NCI-H460 (cell line): ENCODE data around the gene ULBP3. TPM values are rescaled to one million over a fixed set of nuclear protein-coding genes. Genes with fewer than 3 reads are reported as not detected.
"Not testable (repeated sequence)": the region's sequence is repeated elsewhere in the genome, so short reads cannot be mapped to it uniquely, and the experiment has no call there.

Experiments used
- DNase-seq: peaks from one replicate; pipeline ENCODE4 v3.0.0-alpha.2; 2016; ENCODE audit warnings: low read depth; ENCODE audit errors: extremely low read depth
- total RNA-seq: library from RNA; depleted of rRNA; stranded (reverse); fragments of >200 nt; shearing (Covaris generic); gene quantifications from 2 replicates; pipeline ENCODE4 v1.2.3, GENCODE V29; 2014

Gene ULBP3
- total RNA-seq, 1 experiment from 2014 or later, result 6.5 TPM

- no peak for DNase-seq
These were observed 25.2 kb downstream of the ULBP3 start for GRCh38 chr6:150043501-150044412.

- no peak for DNase-seq
These were observed 25.8 kb downstream of the ULBP3 start for GRCh38 chr6:150043096-150043495.

- DNase-seq, result no peak
These were observed 30.5 kb downstream of the ULBP3 start for GRCh38 chr6:150038202-150039062.

- DNase-seq, result no peak
These were observed 31.3 kb downstream of the ULBP3 start for GRCh38 chr6:150037526-150038201.

- DNase-seq, result no peak
These were observed 32.8 kb downstream of the ULBP3 start for GRCh38 chr6:150036081-150036480.

- no peak for DNase-seq
These were observed 35.6 kb downstream of the ULBP3 start for GRCh38 chr6:150033207-150033771.

- no peak for DNase-seq
These were observed 36.3 kb downstream of the ULBP3 start for GRCh38 chr6:150032598-150032997.

GRCh38 chr6:150030611-150031010, 38.3 kb downstream of the ULBP3 start:
- DNase-seq, result no peak

GRCh38 chr6:150029749-150030148, 39.2 kb downstream of the ULBP3 start:
- no peak for DNase-seq

- no peak for DNase-seq
These were observed 39.6 kb downstream of the ULBP3 start for GRCh38 chr6:150029276-150029675.

GRCh38 chr6:150028799-150029198, 40.1 kb downstream of the ULBP3 start:
- DNase-seq, result no peak

- no peak for DNase-seq
These were observed 40.9 kb downstream of the ULBP3 start for GRCh38 chr6:150027806-150028565.

GRCh38 chr6:150026976-150027805, 41.7 kb downstream of the ULBP3 start:
- DNase-seq, result no peak

- no peak for DNase-seq
These were observed 43.6 kb downstream of the ULBP3 start, which contains the start of gene RAET1L for GRCh38 chr6:150025201-150025917. TSS of gene RAET1L (minus strand) at chr6:150025532. CDS start at chr6:150025471, 61 bp downstream.

GRCh38 chr6:150024646-150025155, 44.2 kb downstream of the ULBP3 start:
- no peak for DNase-seq

- not testable (repeated sequence) for DNase-seq
These were observed 44.9 kb downstream of the ULBP3 start for GRCh38 chr6:150024021-150024420.

- DNase-seq, result not testable (repeated sequence)
These were observed 47.1 kb downstream of the ULBP3 start for GRCh38 chr6:150021870-150022269.
